DND-41 (cell line): ENCODE results near the gene SAMD10.

Experiments
- ATAC-seq: fragments of 200-7000 bp; cut with Tn5 transposase; 3 replicates; pipeline ENCODE4 v1.9.1; 2021; ENCODE audit warnings: low read depth; ENCODE audit not compliant: insufficient read depth
- DNase-seq: peaks from one replicate; pipeline ENCODE4 v3.0.0-alpha.2; 2020
- H2AFZ ChIP-seq: 2 replicates; pipeline ENCODE4 v1.6.0; 2012; ENCODE audit warnings: low read depth, low read length
- H3K27ac ChIP-seq: 2 replicates; pipeline ENCODE4 v1.5.1; 2012; ENCODE audit warnings: low read length, inconsistent platforms
- H3K27me3 ChIP-seq: fragments of 200-600 bp; sonication (generic); 2 replicates; pipeline ENCODE4 v1.6.0; 2012; ENCODE audit warnings: low read length, mild to moderate bottlenecking, inconsistent platforms; ENCODE audit not compliant: insufficient read depth, poor library complexity
- H3K36me3 ChIP-seq: 2 replicates; pipeline ENCODE4 v1.5.1; 2012; ENCODE audit warnings: low read length, inconsistent platforms; ENCODE audit not compliant: insufficient read depth
- H3K4me1 ChIP-seq: 2 replicates; pipeline ENCODE4 v1.5.1; 2012; ENCODE audit warnings: mild to moderate bottlenecking, low read length; ENCODE audit not compliant: insufficient read depth
- H3K4me2 ChIP-seq: 2 replicates; pipeline ENCODE4 v1.6.0; 2012; ENCODE audit warnings: mild to moderate bottlenecking, moderate library complexity, low read length, inconsistent platforms; ENCODE audit not compliant: insufficient read depth
- H3K4me3 ChIP-seq, 2 experiments: fragments of 200-600 bp in 1 of 2; shearing (Covaris generic) in 1 of 2; 2 replicates each; pipeline ENCODE4 v1.5.1; 2012 to 2016; ENCODE audit warnings: inconsistent platforms in 2 of 2, low read length in 2 of 2, mild to moderate bottlenecking in 2 of 2, low read depth in 1 of 2, moderate library complexity in 1 of 2
- H3K79me2 ChIP-seq: 2 replicates; pipeline ENCODE4 v1.6.0; 2012; ENCODE audit warnings: low read length, inconsistent platforms; ENCODE audit not compliant: insufficient read depth
- H3K9ac ChIP-seq: 2 replicates; pipeline ENCODE4 v1.6.0; 2012; ENCODE audit warnings: low read depth, mild to moderate bottlenecking, inconsistent platforms, low read length, moderate library complexity
- H3K9me3 ChIP-seq: 2 replicates; pipeline ENCODE4 v1.5.1; 2012; ENCODE audit warnings: low read length, moderate library complexity, mild to moderate bottlenecking, inconsistent platforms; ENCODE audit not compliant: insufficient read depth, severe bottlenecking
- H4K20me1 ChIP-seq: 2 replicates; pipeline ENCODE4 v1.6.0; 2012; ENCODE audit warnings: low read length; ENCODE audit not compliant: insufficient read depth
- CTCF ChIP-seq: IDR thresholded peaks from 2 replicates; pipeline ENCODE4 v1.5.1; 2012; ENCODE audit warnings: borderline replicate concordance, low read length, moderate library complexity, mild to moderate bottlenecking; ENCODE audit not compliant: poor library complexity, severe bottlenecking; ENCODE audit errors: extremely low read depth
- EZH2 ChIP-seq: IDR thresholded peaks from 3 replicates; pipeline ENCODE4 v1.6.1; 2012; ENCODE audit warnings: borderline replicate concordance, low read depth, mild to moderate bottlenecking, moderate library complexity, low read length, inconsistent platforms; ENCODE audit not compliant: severe bottlenecking

The SAMD10 gene

GRCh38 chr20:63955827-63956663 lies 23.4 kb downstream of the SAMD10 start, which contains the start of gene UCKL1:
Gene UCKL1, minus strand, starts transcription at chr20:63956416. Its CDS starts 44 bp downstream, at chr20:63956372.
- peaks cover 64% of the 10 kb centered on the region for H4K20me1 ChIP-seq
- H3K36me3 ChIP-seq = peaks cover 63% of the 10 kb centered on the region
- H3K4me2 ChIP-seq = peak within 1 kb of the TSS; percentile 96
- ATAC-seq = peak; percentile 89
- no peak for TF ChIP-seq EZH2
- TF ChIP-seq CTCF = no peak
- H3K27me3 ChIP-seq = no peaks in the 10 kb centered on the region
- H3K4me3 ChIP-seq = peak within 1 kb of the TSS; percentile 78 to 97
- DNase-seq = peak; percentile 90
- peak within 1 kb of the TSS; percentile 96 for H2AFZ ChIP-seq
- H3K27ac ChIP-seq = peak within 1 kb of the TSS; percentile 89
- H3K79me2 ChIP-seq = peaks cover 51% of the 10 kb centered on the region
- peak within 1 kb of the TSS; percentile 99 for H3K9ac ChIP-seq
- H3K4me1 ChIP-seq = peaks cover 29% of the 10 kb centered on the region
- no peaks in the 10 kb centered on the region for H3K9me3 ChIP-seq

GRCh38 chr20:63955281-63955826 lies 24.1 kb downstream of the SAMD10 start:
- H3K27ac ChIP-seq = peak overlapping the region; percentile 89
- ATAC-seq = peak; percentile 39
- H4K20me1 ChIP-seq = peaks cover 69% of the 10 kb centered on the region

GRCh38 chr20:63953764-63954429 lies 25.5 kb downstream of the SAMD10 start:
- no peak overlapping the region for H2AFZ ChIP-seq
- H4K20me1 ChIP-seq = peaks cover 73% of the 10 kb centered on the region
- peaks cover 52% of the 10 kb centered on the region for H3K36me3 ChIP-seq
- peaks cover 72% of the 10 kb centered on the region for H3K79me2 ChIP-seq
- peak overlapping the region; percentile 96 for H3K4me2 ChIP-seq
- DNase-seq = no peak
- no peak for TF ChIP-seq CTCF
- no peak for TF ChIP-seq EZH2
- H3K4me3 ChIP-seq = peak overlapping the region in 1 of 2 experiments; percentile 97; a peak in 2 of 4 replicates
- H3K9ac ChIP-seq = peak overlapping the region; percentile 99
- no peaks in the 10 kb centered on the region for H3K9me3 ChIP-seq
- peaks cover 31% of the 10 kb centered on the region for H3K4me1 ChIP-seq
- H3K27me3 ChIP-seq = no peaks in the 10 kb centered on the region
- no peak for ATAC-seq
- H3K27ac ChIP-seq = no peak overlapping the region

More at GRCh38 chr20:63955281-63955826, 24.1 kb downstream of the SAMD10 start:
- TF ChIP-seq CTCF = peak; percentile 54
- TF ChIP-seq EZH2 = no peak
- peak overlapping the region; percentile 96 for H2AFZ ChIP-seq
- peaks cover 63% of the 10 kb centered on the region for H3K36me3 ChIP-seq
- peaks cover 57% of the 10 kb centered on the region for H3K79me2 ChIP-seq
- peak overlapping the region; percentile 96 for H3K4me2 ChIP-seq
- H3K4me3 ChIP-seq = peak overlapping the region; percentile 78 to 97
- peak overlapping the region; percentile 99 for H3K9ac ChIP-seq
- peaks cover 29% of the 10 kb centered on the region for H3K4me1 ChIP-seq
- H3K9me3 ChIP-seq = no peaks in the 10 kb centered on the region
- H3K27me3 ChIP-seq = no peaks in the 10 kb centered on the region
- peak; percentile 56 for DNase-seq
